Measurements from ENCODE around the gene NBEA. TPM values are rescaled to one million over a fixed set of nuclear protein-coding genes. Genes with fewer than 3 reads are reported as not detected.

The NBEA gene
- total RNA-seq, 1 experiment from 2014 or later, result 0.54 TPM

- no peak for TF ChIP-seq CTCF (IDR thresholded peaks at IDR 0.05; ENCODE audit: insufficient read depth in 1 of 2, low read depth in 1 of 2, low read length in 1 of 2, severe bottlenecking in 1 of 2, unreplicated experiment in 1 of 2)
- peaks cover 8% of the 10 kb centered on the region for H3K4me1 Mint-ChIP-seq (ENCODE audit: low read depth, unreplicated experiment)
- Histone ChIP-seq H3K36me3 (ENCODE audit: control insufficient read depth, insufficient read depth, low read length) (no peaks in the 10 kb centered on the region), H3K27me3 (replicated peaks; ENCODE audit: control insufficient read depth, insufficient read depth, low read length) (0 out of 2 replicates have a peak, but pooled peaks cover 2% of the 10 kb centered on the region), H3K4me1 (0 out of 2 replicates have a peak, but pooled peaks cover 3% of the 10 kb centered on the region), H3K9me3 (no peaks in the 10 kb centered on the region), H3K4me3 (ENCODE audit: low read depth, low read length) (no peak overlapping the region)
- ChIA-PET POLR2A (no interaction called here), CTCF (no interaction called here)
- DNase-seq, result no peak
- no peaks in the 10 kb centered on the region for H3K9me3 Mint-ChIP-seq (ENCODE audit: unreplicated experiment)
- H3K36me3 Mint-ChIP-seq (ENCODE audit: insufficient read depth, unreplicated experiment), result no peaks in the 10 kb centered on the region
- H3K27ac Mint-ChIP-seq (ENCODE audit: unreplicated experiment), result no peak overlapping the region
- peaks cover 15% of the 10 kb centered on the region for H3K27me3 Mint-ChIP-seq (ENCODE audit: insufficient read depth, unreplicated experiment)
- BruUV-seq (replicated peaks), result no TSS peak
- intact Hi-C loops (cut with micrococcal nuclease; ENCODE audit: unreplicated experiment), result no loop called here
- H3K4me3 Mint-ChIP-seq (ENCODE audit: unreplicated experiment), result no peak overlapping the region
These were observed 2.3 kb upstream of the NBEA start for GRCh38 chr13:34939771-34940170.

- Histone ChIP-seq H3K27me3 (replicated peaks; ENCODE audit: control insufficient read depth, insufficient read depth, low read length) (0 out of 2 replicates have a peak, but pooled peaks cover 2% of the 10 kb centered on the region), H3K9me3 (no peaks in the 10 kb centered on the region), H3K4me3 (ENCODE audit: low read depth, low read length) (peak overlapping the region; percentile 86), H3K36me3 (ENCODE audit: control insufficient read depth, insufficient read depth, low read length) (no peaks in the 10 kb centered on the region), H3K4me1 (0 out of 2 replicates have a peak, but pooled peaks cover 3% of the 10 kb centered on the region)
- Mint-ChIP-seq H3K9me3 (ENCODE audit: unreplicated experiment) (no peaks in the 10 kb centered on the region), H3K4me1 (ENCODE audit: low read depth, unreplicated experiment) (peaks cover 8% of the 10 kb centered on the region), H3K27me3 (ENCODE audit: insufficient read depth, unreplicated experiment) (peaks cover 18% of the 10 kb centered on the region), H3K4me3 (ENCODE audit: unreplicated experiment) (peak overlapping the region; percentile 86), H3K36me3 (ENCODE audit: insufficient read depth, unreplicated experiment) (no peaks in the 10 kb centered on the region), H3K27ac (ENCODE audit: unreplicated experiment) (no peak overlapping the region)
- intact Hi-C loops (cut with micrococcal nuclease; ENCODE audit: unreplicated experiment), result no loop called here
- DNase-seq, result no peak
- POLR2A ChIA-PET, result no interaction called here
- TF ChIP-seq CTCF (IDR thresholded peaks at IDR 0.05; ENCODE audit: insufficient read depth in 1 of 2, low read depth in 1 of 2, low read length in 1 of 2, severe bottlenecking in 1 of 2, unreplicated experiment in 1 of 2), result no peak
- CTCF ChIA-PET, result interaction anchor here (0.6 kb wide), 1 partner anchor 17 kb away, joined by 4 read pairs; no protein-coding TSS in a partner anchor
- no TSS peak for BruUV-seq (replicated peaks)
These were observed 635 bp upstream of the NBEA start for GRCh38 chr13:34941436-34941834.

GRCh38 chr13:34942732-34943435 lies 814 bp downstream of the NBEA start:
- H3K27me3 Mint-ChIP-seq (ENCODE audit: insufficient read depth, unreplicated experiment), result peaks cover 21% of the 10 kb centered on the region
- CTCF ChIA-PET, result no interaction called here
- no peaks in the 10 kb centered on the region for H3K9me3 ChIP-seq
- no peaks in the 10 kb centered on the region for H3K36me3 Mint-ChIP-seq (ENCODE audit: insufficient read depth, unreplicated experiment)
- H3K4me1 Mint-ChIP-seq (ENCODE audit: low read depth, unreplicated experiment), result peaks cover 8% of the 10 kb centered on the region
- peak overlapping the region; percentile 86 for H3K4me3 Mint-ChIP-seq (ENCODE audit: unreplicated experiment)
- peak overlapping the region; percentile 86 for H3K4me3 ChIP-seq (ENCODE audit: low read depth, low read length)
- H3K27ac Mint-ChIP-seq (ENCODE audit: unreplicated experiment), result no peak overlapping the region
- DNase-seq, result no peak
- H3K9me3 Mint-ChIP-seq (ENCODE audit: unreplicated experiment), result no peaks in the 10 kb centered on the region
- 0 out of 2 replicates have a peak, but pooled peaks cover 2% of the 10 kb centered on the region for H3K27me3 ChIP-seq (replicated peaks; ENCODE audit: control insufficient read depth, insufficient read depth, low read length)
- TF ChIP-seq CTCF (IDR thresholded peaks at IDR 0.05; ENCODE audit: insufficient read depth in 1 of 2, low read depth in 1 of 2, low read length in 1 of 2, severe bottlenecking in 1 of 2, unreplicated experiment in 1 of 2), result no peak
- intact Hi-C loops (cut with micrococcal nuclease; ENCODE audit: unreplicated experiment), result no loop called here
- BruUV-seq (replicated peaks), result no TSS peak
- H3K36me3 ChIP-seq (ENCODE audit: control insufficient read depth, insufficient read depth, low read length), result no peaks in the 10 kb centered on the region
- H3K4me1 ChIP-seq, result 0 out of 2 replicates have a peak, but pooled peaks cover 3% of the 10 kb centered on the region
- POLR2A ChIA-PET, result no interaction called here
